ENCODE measurements around the gene SLC9A9. TPM values are rescaled to one million over a fixed set of nuclear protein-coding genes. Genes with fewer than 3 reads are reported as not detected.

The SLC9A9 gene
- total and polyA plus RNA-seq, 2 of the 8 experiments (the other 6 are each of a cell fraction or from before 2014, with no cell fraction given) = 0.48 to 1.1 TPM

DNA sequence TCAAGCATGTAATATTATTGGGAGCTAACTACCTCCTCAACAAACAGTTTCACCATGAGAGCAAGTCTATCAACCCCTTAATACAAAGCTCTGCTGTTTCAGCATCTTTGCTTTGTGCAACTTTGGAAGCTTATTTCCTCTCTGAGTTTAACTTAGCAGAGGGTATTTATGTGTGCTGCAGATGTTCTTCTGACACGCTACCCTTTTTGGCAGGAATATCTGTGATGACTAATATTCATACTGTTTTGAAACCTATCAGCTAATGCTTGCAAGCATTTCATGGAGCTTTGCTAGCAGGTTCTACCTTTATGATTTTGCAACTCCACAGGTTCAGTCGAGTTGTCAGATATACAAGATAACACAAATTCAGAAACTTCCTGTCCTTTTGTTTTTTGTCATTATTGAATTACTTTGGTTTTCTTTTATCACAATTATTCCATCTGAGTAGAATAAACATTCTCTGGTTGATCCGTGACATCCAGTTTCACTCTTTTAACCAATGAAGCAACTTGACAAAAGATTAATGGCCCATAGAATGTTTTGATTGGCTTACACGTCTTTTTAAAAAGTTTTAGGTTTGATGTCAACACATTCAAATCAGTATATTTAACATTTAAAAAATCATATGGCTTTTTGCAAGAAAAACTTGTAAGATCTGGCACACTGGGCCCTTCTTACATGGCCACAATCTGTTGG lies 1.7 kb upstream of the SLC9A9 start:
- no peak overlapping the region for H3K4me2 ChIP-seq (ENCODE audit: insufficient read depth in 1 of 2, low read depth in 2 of 2, low read length in 2 of 2)

More for the DNA sequence above, 1.7 kb upstream of the SLC9A9 start:
- no peak overlapping the region for H3K23ac ChIP-seq (ENCODE audit: insufficient read length)
- H2BK12ac ChIP-seq (ENCODE audit: low read depth, low read length) = no peak overlapping the region
- TF ChIP-seq SP2 (IDR thresholded peaks at IDR 0.05; ENCODE audit: low read length) (no peak), CBX8 (IDR thresholded peaks at IDR 0.05; ENCODE audit: borderline replicate concordance, low read depth, low read length) (no peak), NRF1 (IDR thresholded peaks at IDR 0.05; ENCODE audit: low read depth, low read length) (no peak), POLR2AphosphoS5 (IDR thresholded peaks at IDR 0.05; ENCODE audit: low read depth, low read length) (no peak), NANOG (IDR thresholded peaks at IDR 0.05; ENCODE audit: insufficient read depth, low read depth, low read length, poor library complexity, severe bottlenecking) (no peak), HDAC6 (IDR thresholded peaks at IDR 0.05; ENCODE audit: low read depth, low read length) (no peak), BACH1 (IDR thresholded peaks at IDR 0.05; ENCODE audit: low read length) (no peak), RNF2 (IDR thresholded peaks at IDR 0.05; ENCODE audit: borderline replicate concordance, low read depth, low read length, missing control alignments, poor library complexity, severe bottlenecking) (no peak), GABPA (IDR thresholded peaks at IDR 0.05; ENCODE audit: borderline replicate concordance, insufficient read depth, low read length) (no peak), POU5F1 (IDR thresholded peaks at IDR 0.05; ENCODE audit: low read depth, low read length) (no peak), SIX5 (IDR thresholded peaks at IDR 0.05; ENCODE audit: low read depth, low read length) (no peak), RXRA (IDR thresholded peaks at IDR 0.05; ENCODE audit: insufficient read depth, low read depth, low read length) (no peak), TBP (IDR thresholded peaks at IDR 0.05; ENCODE audit: low read depth, low read length) (no peak)
- ChIA-PET POLR2A (ENCODE audit: partially characterized antibody) (no interaction called here), CTCF (ENCODE audit: partially characterized antibody) (interaction anchor here (0.8 kb wide), 1 partner anchor 77 kb away, joined by 4 read pairs; no protein-coding TSS in a partner anchor)
- H2BK20ac ChIP-seq (ENCODE audit: low read length) = no peak overlapping the region
- H3K79me1 ChIP-seq (ENCODE audit: low read depth, low read length) = no peaks in the 10 kb centered on the region
- no peak overlapping the region for H4K5ac ChIP-seq (ENCODE audit: insufficient read length, low read depth, low read length)
- no peak overlapping the region for H3K27ac ChIP-seq (ENCODE audit: low read depth, low read length)
- no peak overlapping the region for H2BK15ac ChIP-seq (ENCODE audit: low read length)
- no peaks in the 10 kb centered on the region for H3K23me2 ChIP-seq (ENCODE audit: low read depth, low read length)
- no peak overlapping the region for H3K9ac ChIP-seq (replicated peaks in 1 of 4; ENCODE audit: extremely low read depth in 1 of 4, low read depth in 3 of 4, low read length in 3 of 4)
- no peaks in the 10 kb centered on the region for H3K79me2 ChIP-seq (ENCODE audit: control insufficient read depth in 1 of 2, insufficient read depth in 2 of 2, low read length in 2 of 2)
- FAIRE-seq (no peak), DNase-seq (ENCODE audit: low read depth in 1 of 2, low spot score in 2 of 2) (no peak)
- H3K4me1 ChIP-seq (replicated peaks in 1 of 4; ENCODE audit: control insufficient read depth in 3 of 4, insufficient read depth in 4 of 4, low read length in 3 of 4) = peaks cover 0 to 10% (median 7%) of the 10 kb centered on the region in 4 experiments; a peak in 3 of 7 replicates
- no peak overlapping the region for H2BK5ac ChIP-seq (ENCODE audit: low read depth, low read length)
- H3K9me3 ChIP-seq (ENCODE audit: insufficient read depth in 2 of 2, low read depth in 1 of 2, low read length in 1 of 2) = no peaks in the 10 kb centered on the region
- no peaks in the 10 kb centered on the region for H3K27me3 ChIP-seq (replicated peaks in 1 of 4; ENCODE audit: control insufficient read depth in 3 of 4, extremely low read depth in 1 of 4, insufficient read depth in 3 of 4, low read length in 3 of 4)
- H3K56ac ChIP-seq (replicated peaks; ENCODE audit: insufficient read length, low read depth, low read length) = no peak overlapping the region
- WGBS, 2 experiments (ENCODE audit: extremely low coverage in 1 of 2, insufficient coverage in 1 of 2, insufficient read length in 1 of 2, insufficient replicate concordance in 2 of 2, low coverage in 1 of 2, low lambda C conversion rate in 2 of 2, missing lambda C conversion rate in 1 of 2) = 68% methylated on average over 4 of the region's 4 CpGs; no CpG with 5 or more reads in 1 of the 2 experiments
- no peak overlapping the region for H4K8ac ChIP-seq (ENCODE audit: extremely low read depth, insufficient read depth, low read length)
- no peak overlapping the region for H3K4me3 ChIP-seq (ENCODE audit: extremely low read depth in 1 of 4, insufficient read depth in 2 of 4, low read depth in 3 of 4, low read length in 4 of 4)
- H2AFZ ChIP-seq (ENCODE audit: low read length) = no peak overlapping the region
- no peak overlapping the region for H2BK120ac ChIP-seq (replicated peaks; ENCODE audit: low read depth, low read length)
- H3K18ac ChIP-seq (ENCODE audit: extremely low read depth, low read length) = no peak overlapping the region
- no peak overlapping the region for H3K4ac ChIP-seq (replicated peaks; ENCODE audit: insufficient read length, low read depth, low read length)
- no peak overlapping the region for H2AK5ac ChIP-seq (ENCODE audit: low read depth, low read length)
- H3K14ac ChIP-seq (ENCODE audit: insufficient read length) = no peak overlapping the region
- H3K36me3 ChIP-seq (ENCODE audit: control insufficient read depth in 2 of 4, insufficient read depth in 4 of 4, low read length in 3 of 4) = no peaks in the 10 kb centered on the region
- no peak overlapping the region for H4K91ac ChIP-seq (replicated peaks; ENCODE audit: insufficient read length, low read length)
- H4K20me1 ChIP-seq (replicated peaks in 1 of 2; ENCODE audit: control insufficient read depth in 1 of 2, insufficient read depth in 2 of 2, low read length in 2 of 2) = no peaks in the 10 kb centered on the region
